ENCODE measurements around the gene MPZL2.

Gene MPZL2

DNA sequence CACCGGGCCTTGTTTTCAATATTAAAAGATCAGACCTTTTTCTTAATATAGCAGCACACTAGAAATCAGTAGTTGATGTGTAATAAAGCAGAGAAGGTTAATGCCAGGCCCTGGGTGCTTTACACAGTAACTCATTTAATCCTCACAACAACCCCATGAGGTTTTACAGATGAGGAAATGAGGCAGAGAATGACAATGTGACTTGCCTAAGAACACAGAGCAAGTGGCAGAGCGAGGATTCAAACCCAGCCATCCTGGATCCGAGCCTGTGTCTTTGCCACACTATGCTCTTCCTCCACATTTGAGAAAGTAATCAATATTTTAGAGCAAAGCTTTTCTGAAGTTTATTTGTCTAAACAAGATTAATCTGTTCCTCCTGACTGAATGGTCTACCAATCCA is 46.5 kb downstream of the MPZL2 start:
- Histone ChIP-seq H3K9ac (ENCODE audit: low read length) (no peak overlapping the region), H3K27me3 (ENCODE audit: insufficient read depth, low read length) (no peaks in the 10 kb centered on the region), H3K4me1 (ENCODE audit: insufficient read depth, low read length, severe bottlenecking) (peaks cover 56% of the 10 kb centered on the region), H4K20me1 (ENCODE audit: insufficient read depth, low read length) (no peaks in the 10 kb centered on the region), H3K79me2 (ENCODE audit: insufficient read depth, low read length) (no peaks in the 10 kb centered on the region), H3K9me3 (ENCODE audit: low read length) (no peaks in the 10 kb centered on the region), H3K4me2 (ENCODE audit: low read length) (0 out of 2 replicates have a peak overlapping the region, but pooled peaks have one; percentile 25), H3K36me3 (ENCODE audit: insufficient read depth, low read length) (no peaks in the 10 kb centered on the region), H2AFZ (ENCODE audit: low read length) (no peak overlapping the region), H3F3A (ENCODE audit: insufficient read depth, low read length) (no peaks in the 10 kb centered on the region), H3K9me2 (ENCODE audit: low read depth, low read length) (no peaks in the 10 kb centered on the region), H3K4me3 (ENCODE audit: low read depth, low read length, poor library complexity, severe bottlenecking) (no peak overlapping the region), H3K27ac (ENCODE audit: low read depth, low read length, poor library complexity, severe bottlenecking) (peak overlapping the region; percentile 38)
- no peak for TF ChIP-seq EZH2 (IDR thresholded peaks at IDR 0.05; ENCODE audit: borderline replicate concordance, low read length)
- TF ChIP-seq, protein P1, sequence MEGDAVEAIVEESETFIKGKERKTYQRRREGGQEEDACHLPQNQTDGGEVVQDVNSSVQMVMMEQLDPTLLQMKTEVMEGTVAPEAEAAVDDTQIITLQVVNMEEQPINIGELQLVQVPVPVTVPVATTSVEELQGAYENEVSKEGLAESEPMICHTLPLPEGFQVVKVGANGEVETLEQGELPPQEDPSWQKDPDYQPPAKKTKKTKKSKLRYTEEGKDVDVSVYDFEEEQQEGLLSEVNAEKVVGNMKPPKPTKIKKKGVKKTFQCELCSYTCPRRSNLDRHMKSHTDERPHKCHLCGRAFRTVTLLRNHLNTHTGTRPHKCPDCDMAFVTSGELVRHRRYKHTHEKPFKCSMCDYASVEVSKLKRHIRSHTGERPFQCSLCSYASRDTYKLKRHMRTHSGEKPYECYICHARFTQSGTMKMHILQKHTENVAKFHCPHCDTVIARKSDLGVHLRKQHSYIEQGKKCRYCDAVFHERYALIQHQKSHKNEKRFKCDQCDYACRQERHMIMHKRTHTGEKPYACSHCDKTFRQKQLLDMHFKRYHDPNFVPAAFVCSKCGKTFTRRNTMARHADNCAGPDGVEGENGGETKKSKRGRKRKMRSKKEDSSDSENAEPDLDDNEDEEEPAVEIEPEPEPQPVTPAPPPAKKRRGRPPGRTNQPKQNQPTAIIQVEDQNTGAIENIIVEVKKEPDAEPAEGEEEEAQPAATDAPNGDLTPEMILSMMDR (IDR thresholded peaks at IDR 0.05; ENCODE audit: low read length): no peak

DNA sequence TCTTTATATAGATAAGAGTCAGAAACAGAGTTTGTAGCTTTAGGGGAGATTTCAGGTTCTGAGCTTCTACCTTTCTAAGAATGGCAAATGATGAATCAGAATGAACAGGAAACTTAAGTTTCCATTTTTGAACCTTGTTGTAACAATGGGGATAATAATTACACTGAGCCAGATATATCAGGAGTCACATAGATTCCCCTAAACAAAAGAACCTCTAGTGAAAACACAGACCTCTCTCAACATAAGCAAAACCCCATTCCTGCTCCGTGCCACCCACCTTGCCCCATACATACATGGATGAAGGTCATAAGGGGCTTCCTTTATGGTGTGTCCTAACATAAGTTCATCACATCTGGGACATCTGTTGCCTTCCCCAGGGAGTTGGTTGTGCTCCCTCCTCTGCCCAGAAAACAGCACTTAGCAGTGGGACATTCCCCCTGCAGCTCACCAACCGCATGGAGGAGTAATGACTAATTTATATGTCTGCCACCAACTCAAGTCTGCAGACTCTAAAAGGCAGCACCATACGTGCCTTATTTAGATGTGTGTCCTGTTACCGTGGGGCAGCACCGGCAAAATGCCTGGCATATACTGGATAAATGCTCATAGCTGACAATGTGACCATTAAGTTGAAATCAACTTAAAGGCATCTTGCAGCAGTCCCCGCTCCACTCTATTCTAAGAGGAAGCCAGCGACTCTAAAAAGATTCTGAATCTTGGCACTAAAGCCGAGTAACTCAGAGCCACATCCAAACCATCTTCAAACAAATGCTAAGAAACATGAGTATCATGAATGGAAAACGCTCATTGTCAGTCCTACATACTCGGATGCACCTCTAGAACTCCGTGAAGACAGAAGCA is 47.2 kb downstream of the MPZL2 start:
- no peaks in the 10 kb centered on the region for H3K36me3 ChIP-seq (ENCODE audit: insufficient read depth, low read length)
- no peaks in the 10 kb centered on the region for H3K79me2 ChIP-seq (ENCODE audit: insufficient read depth, low read length)
- no peaks in the 10 kb centered on the region for H3F3A ChIP-seq (ENCODE audit: insufficient read depth, low read length)
- no peaks in the 10 kb centered on the region for H3K27me3 ChIP-seq (ENCODE audit: insufficient read depth, low read length)
- no peak overlapping the region for H3K4me3 ChIP-seq (ENCODE audit: low read depth, low read length, poor library complexity, severe bottlenecking)
- no peaks in the 10 kb centered on the region for H4K20me1 ChIP-seq (ENCODE audit: insufficient read depth, low read length)
- H3K4me2 ChIP-seq (ENCODE audit: low read length): peak overlapping the region; percentile 25; the same call in 1 of the 2 replicates
- no peak overlapping the region for H2AFZ ChIP-seq (ENCODE audit: low read length)
- TF ChIP-seq, protein P1 (IDR thresholded peaks at IDR 0.05; ENCODE audit: low read length): no peak
- no peak for TF ChIP-seq EZH2 (IDR thresholded peaks at IDR 0.05; ENCODE audit: borderline replicate concordance, low read length)
- peak overlapping the region; percentile 38 for H3K27ac ChIP-seq (ENCODE audit: low read depth, low read length, poor library complexity, severe bottlenecking)
- no peaks in the 10 kb centered on the region for H3K9me3 ChIP-seq (ENCODE audit: low read length)
- peaks cover 55% of the 10 kb centered on the region for H3K4me1 ChIP-seq (ENCODE audit: insufficient read depth, low read length, severe bottlenecking)
- no peaks in the 10 kb centered on the region for H3K9me2 ChIP-seq (ENCODE audit: low read depth, low read length)
- H3K9ac ChIP-seq (ENCODE audit: low read length): no peak overlapping the region

DNA sequence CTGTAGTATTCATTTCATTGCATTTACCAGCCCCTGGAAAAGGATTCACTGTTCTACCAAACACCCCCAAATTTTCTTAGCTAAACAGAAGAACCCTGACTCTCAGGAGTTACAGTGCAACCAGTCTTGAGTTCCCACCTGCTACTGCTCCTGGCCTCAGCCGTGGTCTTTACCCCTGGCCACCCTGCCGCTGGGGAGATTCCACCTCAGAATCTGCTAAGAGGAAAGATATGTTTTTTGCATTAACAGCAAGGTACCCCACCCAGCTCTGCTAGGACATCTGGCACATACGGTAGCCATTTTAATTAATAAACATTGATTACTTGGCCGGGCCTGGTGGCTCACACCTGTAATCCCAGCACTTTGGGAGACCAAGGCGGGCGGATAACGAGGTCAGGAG is 48.3 kb downstream of the MPZL2 start:
- Histone ChIP-seq H3K79me2 (ENCODE audit: insufficient read depth, low read length) (no peaks in the 10 kb centered on the region), H3K4me3 (ENCODE audit: low read depth, low read length, poor library complexity, severe bottlenecking) (no peak overlapping the region), H2AFZ (ENCODE audit: low read length) (no peak overlapping the region), H3K9me2 (ENCODE audit: low read depth, low read length) (no peaks in the 10 kb centered on the region), H3K4me1 (ENCODE audit: insufficient read depth, low read length, severe bottlenecking) (peaks cover 55% of the 10 kb centered on the region), H3K4me2 (ENCODE audit: low read length) (no peak overlapping the region; the same call in 1 of the 2 replicates), H3K9me3 (ENCODE audit: low read length) (no peaks in the 10 kb centered on the region), H4K20me1 (ENCODE audit: insufficient read depth, low read length) (no peaks in the 10 kb centered on the region), H3K9ac (ENCODE audit: low read length) (no peak overlapping the region), H3F3A (ENCODE audit: insufficient read depth, low read length) (no peaks in the 10 kb centered on the region), H3K27me3 (ENCODE audit: insufficient read depth, low read length) (no peaks in the 10 kb centered on the region), H3K36me3 (ENCODE audit: insufficient read depth, low read length) (peaks cover 3% of the 10 kb centered on the region; the same call in 1 of the 2 replicates), H3K27ac (ENCODE audit: low read depth, low read length, poor library complexity, severe bottlenecking) (peak overlapping the region; percentile 63)
- TF ChIP-seq EZH2 (IDR thresholded peaks at IDR 0.05; ENCODE audit: borderline replicate concordance, low read length): no peak
- TF ChIP-seq, protein P1 (IDR thresholded peaks at IDR 0.05; ENCODE audit: low read length): no peak
